Anterior cingulate cortex (tissue), 58 donors: Measurements from ENCODE around the gene CALHM6.

ENCODE experiments used
- DNase-seq, 58 donors: peaks; one replicate each; lab custom pipeline; 2025; lab: John Stamatoyannopoulos, UW

Gene CALHM6

GRCh38 chr6:116444575-116444974 lies 16.6 kb upstream of the CALHM6 start:
- no peak for DNase-seq

GRCh38 chr6:116445102-116445501 lies 16.1 kb upstream of the CALHM6 start:
- DNase-seq: no peak

DNA sequence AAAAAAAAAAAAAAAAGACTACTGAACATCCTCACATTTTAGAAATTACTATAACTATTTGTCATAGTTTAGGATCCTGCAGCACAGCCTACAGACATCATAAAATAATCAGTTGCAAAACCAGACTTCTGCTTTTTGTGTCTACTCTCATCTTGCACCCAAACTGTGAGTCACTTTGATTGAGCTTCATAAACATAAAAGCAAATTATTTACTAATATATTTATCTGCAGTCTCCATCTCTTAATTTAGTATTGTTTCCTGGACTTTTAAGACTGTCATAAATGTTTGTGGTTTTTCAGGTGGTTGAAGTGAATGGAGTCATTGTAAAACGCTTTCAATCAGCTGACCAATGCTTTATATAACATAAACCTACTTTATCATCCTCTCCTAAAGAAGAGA lies 14.8 kb upstream of the CALHM6 start:
- DNase-seq: no peak

GRCh38 chr6:116447052-116447451 lies 14.1 kb upstream of the CALHM6 start:
- DNase-seq: no peak

DNA sequence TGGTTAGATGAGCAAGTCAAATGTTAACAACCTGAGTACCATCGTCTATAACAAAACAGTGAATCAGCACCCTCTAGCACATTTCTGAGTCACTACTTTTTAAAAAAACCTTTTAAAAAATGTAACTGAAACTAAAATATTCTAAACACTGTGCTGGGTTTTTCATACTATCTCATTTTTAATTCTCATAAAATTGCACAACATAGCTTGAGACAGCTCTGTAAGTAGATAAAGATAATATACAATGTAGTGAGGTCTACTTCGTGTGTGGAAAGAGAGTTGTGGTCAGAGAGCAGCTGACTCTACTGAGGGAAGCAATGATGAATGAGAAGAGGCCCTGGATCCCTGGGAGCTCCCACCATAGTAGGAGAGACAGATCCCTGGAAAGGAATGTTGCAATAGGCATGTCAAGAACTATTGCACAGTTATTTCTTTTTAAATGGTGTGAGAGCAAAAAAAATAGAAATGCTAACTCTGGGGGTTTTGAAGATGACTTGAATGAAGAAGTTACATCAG lies 13.6 kb upstream of the CALHM6 start:
- DNase-seq: no peak

- DNase-seq: no peak
Observed at GRCh38 chr6:116449565-116449964, 11.6 kb upstream of the CALHM6 start.

- DNase-seq: no peak
Observed at GRCh38 chr6:116450185-116450710, 10.9 kb upstream of the CALHM6 start.

GRCh38 chr6:116450769-116451740 lies 10.1 kb upstream of the CALHM6 start:
- DNase-seq: no peak

GRCh38 chr6:116451916-116452315 lies 9.3 kb upstream of the CALHM6 start:
- DNase-seq: no peak

DNA sequence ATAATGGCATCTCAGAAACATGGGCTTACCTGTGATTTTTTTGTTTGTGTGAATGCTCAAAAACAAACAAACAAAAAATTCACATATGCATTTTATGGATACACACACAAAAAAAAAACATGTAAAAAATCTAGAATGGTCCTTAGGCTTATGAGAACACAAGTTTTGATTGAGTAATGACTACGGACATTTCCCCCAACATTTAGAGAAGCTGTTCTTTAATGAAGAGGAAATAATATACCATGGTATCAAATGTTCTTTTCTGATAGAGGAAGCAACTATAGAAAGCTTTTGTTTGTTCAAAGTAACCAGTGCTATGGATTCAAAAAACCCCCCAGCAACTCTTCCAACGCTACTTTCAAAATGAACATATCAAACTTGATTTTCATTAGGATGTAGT lies 8.6 kb upstream of the CALHM6 start:
- no peak for DNase-seq

GRCh38 chr6:116456106-116456505 lies 5.1 kb upstream of the CALHM6 start:
- no peak for DNase-seq

DNA sequence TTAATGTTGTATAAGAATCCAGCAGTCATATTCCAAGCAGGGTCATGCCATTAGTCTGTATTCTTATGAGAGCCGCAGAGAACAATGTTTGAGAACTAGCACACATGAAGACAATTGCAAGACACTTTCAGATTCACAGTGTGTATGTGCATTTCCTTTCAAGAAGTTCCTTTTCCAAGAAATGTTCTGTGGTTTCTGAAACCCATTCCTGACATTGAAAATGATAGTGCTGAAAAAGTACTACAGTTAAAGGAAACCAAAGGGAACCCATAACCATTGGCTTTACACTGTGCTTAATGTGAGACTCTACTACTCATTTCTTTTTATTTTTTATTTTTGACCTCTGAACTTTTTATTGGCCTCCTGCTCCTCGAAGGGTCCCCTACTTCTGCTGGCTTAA lies 4.2 kb upstream of the CALHM6 start:
- no peak for DNase-seq

GRCh38 chr6:116458264-116458663 lies 2.9 kb upstream of the CALHM6 start:
- no peak for DNase-seq

DNA sequence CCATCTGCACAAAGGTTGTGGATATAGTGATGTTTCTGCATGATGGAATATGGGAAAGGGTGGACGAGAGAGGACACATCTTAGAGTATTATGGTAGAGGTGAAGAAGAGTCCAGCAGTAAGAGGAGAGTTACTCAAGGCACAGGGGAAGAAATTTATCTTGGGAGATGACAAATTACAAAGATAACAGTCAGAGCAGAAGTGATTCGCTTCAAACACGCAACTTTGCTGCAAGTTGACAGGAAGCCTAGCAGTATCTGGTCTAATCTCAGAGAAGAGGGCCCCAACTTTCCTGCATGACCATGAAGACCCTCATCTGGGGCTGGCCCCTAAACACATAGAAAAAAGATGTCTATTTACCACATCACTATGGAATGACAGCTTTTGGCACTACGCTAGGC lies 1.2 kb upstream of the CALHM6 start:
- no peak for DNase-seq

GRCh38 chr6:116461932-116462885 lies 1.0 kb downstream of the CALHM6 start:
- peak in 26 of 58 donors; percentile 2 to 63 (median 18) for DNase-seq

DNA sequence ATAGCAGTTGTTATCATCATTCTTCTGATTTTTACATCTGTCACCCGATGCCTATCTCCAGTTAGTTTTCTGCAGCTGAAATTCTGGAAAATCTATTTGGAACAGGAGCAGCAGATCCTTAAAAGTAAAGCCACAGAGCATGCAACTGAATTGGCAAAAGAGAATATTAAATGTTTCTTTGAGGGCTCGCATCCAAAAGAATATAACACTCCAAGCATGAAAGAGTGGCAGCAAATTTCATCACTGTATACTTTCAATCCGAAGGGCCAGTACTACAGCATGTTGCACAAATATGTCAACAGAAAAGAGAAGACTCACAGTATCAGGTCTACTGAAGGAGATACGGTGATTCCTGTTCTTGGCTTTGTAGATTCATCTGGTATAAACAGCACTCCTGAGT lies 2.1 kb downstream of the CALHM6 start:
- DNase-seq: no peak

DNA sequence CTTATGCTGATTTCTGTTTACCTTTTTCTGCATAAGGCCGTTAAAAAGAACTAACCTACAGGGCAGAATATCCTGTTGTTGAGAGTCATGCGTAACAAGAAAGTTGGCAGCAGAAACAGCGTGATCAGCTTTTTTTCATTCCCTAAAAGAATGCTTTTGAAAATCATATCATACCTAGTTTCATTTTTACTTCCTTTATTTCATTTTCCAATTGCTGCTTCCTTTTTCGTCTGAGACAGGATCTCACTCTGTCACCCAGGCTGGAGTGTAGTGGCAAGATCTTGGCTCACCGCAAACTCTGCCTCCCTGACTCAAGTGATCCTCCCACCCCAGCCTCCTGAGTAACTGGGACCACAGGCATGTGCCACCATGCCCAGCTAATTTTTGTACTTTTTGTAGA lies 4.1 kb downstream of the CALHM6 start:
- DNase-seq: no peak

DNA sequence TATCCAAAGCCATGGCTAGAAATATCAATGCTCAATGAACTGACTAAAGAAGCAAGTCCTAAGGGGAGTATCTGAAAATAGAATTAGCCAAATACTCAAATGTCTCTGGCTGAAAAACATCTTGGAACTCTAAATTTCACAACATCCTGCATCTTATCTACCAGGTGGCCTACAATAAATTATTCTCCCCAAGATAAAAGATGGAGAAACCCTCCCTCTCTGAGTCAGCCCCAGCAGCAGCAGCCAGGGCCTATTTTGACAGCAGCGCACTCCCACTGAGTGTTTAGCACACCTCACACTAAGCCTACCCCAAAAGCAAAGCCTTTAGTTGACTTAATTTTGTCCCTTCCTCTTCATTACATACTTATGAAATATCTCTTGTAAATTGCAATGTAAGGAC lies 5.9 kb downstream of the CALHM6 start:
- DNase-seq: no peak

- no peak for DNase-seq
Observed at GRCh38 chr6:116467514-116467913, 6.3 kb downstream of the CALHM6 start.

DNA sequence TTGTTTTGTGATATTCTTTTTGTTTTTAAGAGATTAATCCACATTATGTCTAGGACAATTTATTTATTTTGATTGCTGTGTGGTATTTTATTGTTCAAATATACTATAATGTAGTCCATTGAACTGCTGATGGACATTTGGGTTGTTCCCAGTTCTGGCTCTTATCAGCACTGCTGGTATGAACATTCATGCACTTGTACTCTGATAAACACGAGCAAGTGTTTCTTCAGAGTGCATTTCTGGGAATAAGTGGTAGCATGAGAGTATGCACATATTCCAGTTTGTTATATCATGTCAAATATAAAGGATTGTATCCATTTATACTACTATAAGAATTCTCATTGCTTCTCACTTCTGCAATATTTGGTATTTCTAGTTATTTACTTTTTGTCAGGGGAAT lies 7.1 kb downstream of the CALHM6 start:
- no peak for DNase-seq

DNA sequence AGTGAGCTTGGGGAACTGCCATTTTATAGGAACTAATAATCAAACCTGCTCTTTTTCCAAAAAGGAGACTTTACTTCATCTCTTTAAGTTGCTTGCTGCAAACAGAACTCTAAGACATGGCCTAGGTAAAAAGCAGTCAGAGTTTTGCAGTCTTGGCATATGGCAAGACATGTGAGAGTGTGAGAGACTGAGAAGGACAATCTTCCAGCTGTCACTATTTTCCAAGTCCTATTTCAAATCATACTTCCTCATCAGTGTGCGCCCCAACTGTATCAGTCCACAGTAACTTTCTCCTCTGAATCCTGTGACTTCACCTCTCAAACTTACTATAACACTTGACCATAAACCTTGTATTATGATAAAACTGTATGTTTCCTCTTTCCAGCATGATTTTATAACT lies 10.4 kb downstream of the CALHM6 start:
- DNase-seq: no peak
